A673 (cell line): Measurements from ENCODE around the gene ASB10.

Source experiments
- EZH2 ChIP-seq: fragments of 200-600 bp; sonication (generic); IDR thresholded peaks from 2 replicates; pipeline ENCODE4 v1.6.1; 2017; ENCODE audit warnings: borderline replicate concordance, low read depth, mild to moderate bottlenecking, mixed read lengths, antibody characterized with exemption, low read length; ENCODE audit not compliant: poor library complexity, severe bottlenecking
- TF ChIP-seq, protein P1 (sequence below): fragments of 300-800, 200-600 bp; sonication (generic); conservative IDR thresholded peaks from 2 replicates; pipeline ENCODE4 v1.5.1; 2017; ENCODE audit warnings: low read depth, mild to moderate bottlenecking, antibody characterized with exemption, low read length, moderate library complexity, mixed read lengths

DNA sequence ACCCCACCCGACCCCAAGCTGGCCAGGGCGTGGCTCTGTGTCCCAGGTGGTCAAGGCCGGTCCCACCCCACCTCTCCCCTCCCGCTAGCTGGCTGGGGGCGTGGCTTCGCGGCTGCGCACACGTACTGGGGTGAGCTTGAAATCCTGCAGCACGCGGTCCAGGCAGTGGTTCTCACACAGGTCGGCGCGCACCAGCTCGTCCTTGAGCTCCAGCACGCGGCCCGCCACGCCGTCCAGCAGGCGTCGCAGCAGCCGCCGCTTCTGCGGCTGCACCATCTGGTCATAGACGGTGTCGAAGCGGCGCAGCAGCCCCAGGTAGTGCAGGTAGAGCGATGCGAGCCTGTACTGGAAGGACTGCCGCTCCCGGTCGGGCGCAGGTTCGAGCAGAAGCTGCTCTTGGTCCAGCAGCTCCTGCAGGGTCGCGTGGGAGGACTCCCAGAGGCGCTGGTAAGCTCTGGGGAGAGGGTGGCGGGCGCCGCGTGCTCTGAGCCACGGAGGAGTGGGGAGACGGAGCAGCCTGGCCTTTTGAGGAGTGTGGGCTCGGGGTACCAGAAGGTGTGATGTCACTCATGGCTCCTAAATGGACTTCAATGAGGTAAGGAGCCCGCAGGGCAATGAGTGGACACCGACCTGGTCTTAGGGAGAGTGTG lies 17.5 kb upstream of the ASB10 start:
- TF ChIP-seq, protein P1, sequence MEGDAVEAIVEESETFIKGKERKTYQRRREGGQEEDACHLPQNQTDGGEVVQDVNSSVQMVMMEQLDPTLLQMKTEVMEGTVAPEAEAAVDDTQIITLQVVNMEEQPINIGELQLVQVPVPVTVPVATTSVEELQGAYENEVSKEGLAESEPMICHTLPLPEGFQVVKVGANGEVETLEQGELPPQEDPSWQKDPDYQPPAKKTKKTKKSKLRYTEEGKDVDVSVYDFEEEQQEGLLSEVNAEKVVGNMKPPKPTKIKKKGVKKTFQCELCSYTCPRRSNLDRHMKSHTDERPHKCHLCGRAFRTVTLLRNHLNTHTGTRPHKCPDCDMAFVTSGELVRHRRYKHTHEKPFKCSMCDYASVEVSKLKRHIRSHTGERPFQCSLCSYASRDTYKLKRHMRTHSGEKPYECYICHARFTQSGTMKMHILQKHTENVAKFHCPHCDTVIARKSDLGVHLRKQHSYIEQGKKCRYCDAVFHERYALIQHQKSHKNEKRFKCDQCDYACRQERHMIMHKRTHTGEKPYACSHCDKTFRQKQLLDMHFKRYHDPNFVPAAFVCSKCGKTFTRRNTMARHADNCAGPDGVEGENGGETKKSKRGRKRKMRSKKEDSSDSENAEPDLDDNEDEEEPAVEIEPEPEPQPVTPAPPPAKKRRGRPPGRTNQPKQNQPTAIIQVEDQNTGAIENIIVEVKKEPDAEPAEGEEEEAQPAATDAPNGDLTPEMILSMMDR = no peak; the same call in 1 of the 2 replicates
- no peak for TF ChIP-seq EZH2
